SK-N-SH (cell line): ENCODE data around the gene FAM107B.

Experiments
- CTCF ChIP-seq: fragments of 200-600 bp; sonication (generic); IDR thresholded peaks from 2 replicates; pipeline ENCODE4 v1.6.1; 2017; ENCODE audit warnings: antibody characterized with exemption, mild to moderate bottlenecking, moderate library complexity
- ELF1 ChIP-seq: IDR thresholded peaks from 2 replicates; pipeline ENCODE4 v1.4.0; 2012
- EP300 ChIP-seq, 2 experiments: IDR thresholded peaks; 2 replicates each; pipeline versions ENCODE4 v1.4.0 to v1.6.1; 2012; ENCODE audit warnings: borderline replicate concordance in 1 of 2, low read depth in 1 of 2, low read length in 1 of 2
- EZH2phosphoT487 ChIP-seq: fragments of 200-600 bp; sonication (generic); IDR thresholded peaks from 2 replicates; pipeline ENCODE4 v1.6.1; 2017; ENCODE audit warnings: low read depth, mixed run types, mild to moderate bottlenecking, antibody characterized with exemption, moderate library complexity, borderline replicate concordance
- JUND ChIP-seq: IDR thresholded peaks from 2 replicates; pipeline ENCODE4 v1.4.0; 2012
- MEF2A ChIP-seq: IDR thresholded peaks from 2 replicates; pipeline ENCODE4 v1.4.0; 2012; ENCODE audit warnings: low read depth, borderline replicate concordance
- POLR2AphosphoS5 ChIP-seq: IDR thresholded peaks from 2 replicates; pipeline ENCODE4 v1.6.1; 2012; ENCODE audit warnings: low read depth, low read length
- RCOR1 ChIP-seq: fragments of 150-350 bp; IDR thresholded peaks from 2 replicates; pipeline ENCODE4 v1.6.1; 2017; ENCODE audit warnings: antibody characterized with exemption, low read length
- SIN3A ChIP-seq: IDR thresholded peaks from 2 replicates; pipeline ENCODE4 v1.6.1; 2012; ENCODE audit warnings: low read depth, mild to moderate bottlenecking, low read length, moderate library complexity, borderline replicate concordance
- USF1 ChIP-seq: IDR thresholded peaks from 2 replicates; pipeline ENCODE4 v1.4.0; 2012; ENCODE audit warnings: low read depth, borderline replicate concordance

DNA sequence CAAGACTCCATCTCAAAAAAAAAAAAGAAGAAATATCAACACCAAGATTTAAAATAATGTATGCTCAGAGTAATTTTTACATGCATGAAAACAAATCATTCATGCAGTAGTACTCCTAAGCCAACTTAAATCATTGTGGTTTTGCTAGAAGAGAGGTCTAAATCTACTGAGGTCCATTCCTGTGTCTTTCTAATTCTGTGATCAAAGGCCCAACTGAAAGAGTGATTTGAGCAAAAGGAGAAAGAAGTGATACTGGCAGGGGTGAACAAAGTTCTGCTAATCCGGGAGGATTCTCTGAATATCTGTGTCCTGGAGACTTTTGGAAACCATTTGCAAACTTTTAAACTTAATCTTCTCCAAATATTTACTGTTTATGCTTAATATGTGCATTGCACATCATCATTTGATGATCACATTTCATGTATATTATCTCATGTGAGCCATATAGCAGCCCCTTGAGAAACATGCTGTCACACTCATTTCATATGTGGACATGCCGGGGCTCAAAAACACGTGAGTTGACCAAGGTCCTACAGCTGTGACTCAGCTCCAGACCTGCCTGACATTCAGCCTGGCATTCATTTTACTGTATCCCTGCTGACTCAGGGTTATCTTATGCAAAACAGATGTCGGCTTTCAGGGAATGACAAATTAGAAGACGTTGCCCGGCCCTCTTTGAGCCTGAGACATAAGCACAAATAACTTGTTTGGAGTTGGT is 76.4 kb downstream of the FAM107B start:
- no peak for TF ChIP-seq POLR2AphosphoS5
- peak; percentile 30 for TF ChIP-seq JUND
- no peak for TF ChIP-seq CTCF
- no peak for TF ChIP-seq SIN3A
- TF ChIP-seq RCOR1 = no peak
- TF ChIP-seq EP300 (IDR thresholded peaks at IDR 0.05; ENCODE audit: borderline replicate concordance in 1 of 2, low read depth in 1 of 2, low read length in 1 of 2) = no peak
- no peak for TF ChIP-seq ELF1
- TF ChIP-seq MEF2A = no peak
- TF ChIP-seq EZH2phosphoT487 = no peak
- no peak for TF ChIP-seq USF1
